AG09319 (cell line): ENCODE results near the gene NOD1.
"Not testable (repeated sequence)": the region's sequence is repeated elsewhere in the genome, so short reads cannot be mapped to it uniquely, and the experiment has no call there.

Experiments
- DNase-seq: peaks from one replicate; pipeline ENCODE4 v3.0.0-alpha.2; 2010; ENCODE audit warnings: low read depth; ENCODE audit errors: extremely low read depth
- TF ChIP-seq, protein P1 (sequence below): IDR thresholded peaks from 2 replicates; pipeline ENCODE4 v1.5.1; 2011; ENCODE audit warnings: low read depth, mild to moderate bottlenecking, inconsistent platforms, low read length, moderate library complexity

Gene NOD1, protein sequence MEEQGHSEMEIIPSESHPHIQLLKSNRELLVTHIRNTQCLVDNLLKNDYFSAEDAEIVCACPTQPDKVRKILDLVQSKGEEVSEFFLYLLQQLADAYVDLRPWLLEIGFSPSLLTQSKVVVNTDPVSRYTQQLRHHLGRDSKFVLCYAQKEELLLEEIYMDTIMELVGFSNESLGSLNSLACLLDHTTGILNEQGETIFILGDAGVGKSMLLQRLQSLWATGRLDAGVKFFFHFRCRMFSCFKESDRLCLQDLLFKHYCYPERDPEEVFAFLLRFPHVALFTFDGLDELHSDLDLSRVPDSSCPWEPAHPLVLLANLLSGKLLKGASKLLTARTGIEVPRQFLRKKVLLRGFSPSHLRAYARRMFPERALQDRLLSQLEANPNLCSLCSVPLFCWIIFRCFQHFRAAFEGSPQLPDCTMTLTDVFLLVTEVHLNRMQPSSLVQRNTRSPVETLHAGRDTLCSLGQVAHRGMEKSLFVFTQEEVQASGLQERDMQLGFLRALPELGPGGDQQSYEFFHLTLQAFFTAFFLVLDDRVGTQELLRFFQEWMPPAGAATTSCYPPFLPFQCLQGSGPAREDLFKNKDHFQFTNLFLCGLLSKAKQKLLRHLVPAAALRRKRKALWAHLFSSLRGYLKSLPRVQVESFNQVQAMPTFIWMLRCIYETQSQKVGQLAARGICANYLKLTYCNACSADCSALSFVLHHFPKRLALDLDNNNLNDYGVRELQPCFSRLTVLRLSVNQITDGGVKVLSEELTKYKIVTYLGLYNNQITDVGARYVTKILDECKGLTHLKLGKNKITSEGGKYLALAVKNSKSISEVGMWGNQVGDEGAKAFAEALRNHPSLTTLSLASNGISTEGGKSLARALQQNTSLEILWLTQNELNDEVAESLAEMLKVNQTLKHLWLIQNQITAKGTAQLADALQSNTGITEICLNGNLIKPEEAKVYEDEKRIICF

DNA sequence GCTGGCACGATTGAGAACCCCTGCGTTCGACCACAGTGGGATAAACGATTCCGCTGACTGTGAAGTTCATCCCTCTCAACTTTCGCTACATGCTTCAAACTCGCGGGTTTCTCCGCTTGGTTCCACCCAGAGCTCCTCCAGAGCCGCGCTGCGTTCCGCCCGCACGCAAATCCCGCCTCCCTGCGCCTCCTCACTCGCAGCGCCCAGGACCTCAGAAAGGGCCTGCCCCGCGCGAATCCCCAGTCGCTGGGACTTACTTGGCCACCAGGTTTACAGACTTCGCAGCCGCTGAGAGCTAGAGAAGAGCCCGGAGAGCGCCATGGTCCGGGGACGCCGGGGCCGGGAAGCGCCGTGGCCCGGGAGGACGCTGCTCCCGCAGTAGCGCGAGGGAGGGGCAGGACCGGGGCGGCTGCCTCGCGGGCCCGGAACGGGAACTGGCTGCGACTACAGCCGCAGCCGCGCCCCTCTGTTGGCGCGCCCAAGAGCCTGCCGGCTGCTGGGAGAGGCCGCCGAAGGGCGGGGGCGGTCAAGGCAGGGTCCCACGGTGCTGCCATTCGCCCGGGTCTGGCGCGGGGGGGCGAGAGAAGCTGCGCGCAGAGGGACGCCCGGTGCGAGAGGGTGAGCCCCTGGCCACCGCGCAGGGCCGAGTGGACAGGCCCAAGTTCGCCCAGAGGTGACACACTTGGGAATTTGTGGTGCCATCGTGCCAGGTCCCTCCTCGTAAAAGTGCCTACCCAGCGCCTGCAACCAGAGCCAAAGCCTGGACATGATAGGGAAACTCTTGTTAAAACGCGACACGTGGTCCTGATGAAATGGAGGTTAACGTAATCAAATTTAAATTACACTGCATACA lies at the start of gene NOD1:
TSS of gene NOD1 (minus strand) at position 436 of the 853 bp plus-strand sequence. CDS start 21,863 bp downstream, outside the sequence.
- TF ChIP-seq, protein P1, sequence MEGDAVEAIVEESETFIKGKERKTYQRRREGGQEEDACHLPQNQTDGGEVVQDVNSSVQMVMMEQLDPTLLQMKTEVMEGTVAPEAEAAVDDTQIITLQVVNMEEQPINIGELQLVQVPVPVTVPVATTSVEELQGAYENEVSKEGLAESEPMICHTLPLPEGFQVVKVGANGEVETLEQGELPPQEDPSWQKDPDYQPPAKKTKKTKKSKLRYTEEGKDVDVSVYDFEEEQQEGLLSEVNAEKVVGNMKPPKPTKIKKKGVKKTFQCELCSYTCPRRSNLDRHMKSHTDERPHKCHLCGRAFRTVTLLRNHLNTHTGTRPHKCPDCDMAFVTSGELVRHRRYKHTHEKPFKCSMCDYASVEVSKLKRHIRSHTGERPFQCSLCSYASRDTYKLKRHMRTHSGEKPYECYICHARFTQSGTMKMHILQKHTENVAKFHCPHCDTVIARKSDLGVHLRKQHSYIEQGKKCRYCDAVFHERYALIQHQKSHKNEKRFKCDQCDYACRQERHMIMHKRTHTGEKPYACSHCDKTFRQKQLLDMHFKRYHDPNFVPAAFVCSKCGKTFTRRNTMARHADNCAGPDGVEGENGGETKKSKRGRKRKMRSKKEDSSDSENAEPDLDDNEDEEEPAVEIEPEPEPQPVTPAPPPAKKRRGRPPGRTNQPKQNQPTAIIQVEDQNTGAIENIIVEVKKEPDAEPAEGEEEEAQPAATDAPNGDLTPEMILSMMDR = no peak; the same call in 1 of the 2 replicates
- no peak for DNase-seq

DNA sequence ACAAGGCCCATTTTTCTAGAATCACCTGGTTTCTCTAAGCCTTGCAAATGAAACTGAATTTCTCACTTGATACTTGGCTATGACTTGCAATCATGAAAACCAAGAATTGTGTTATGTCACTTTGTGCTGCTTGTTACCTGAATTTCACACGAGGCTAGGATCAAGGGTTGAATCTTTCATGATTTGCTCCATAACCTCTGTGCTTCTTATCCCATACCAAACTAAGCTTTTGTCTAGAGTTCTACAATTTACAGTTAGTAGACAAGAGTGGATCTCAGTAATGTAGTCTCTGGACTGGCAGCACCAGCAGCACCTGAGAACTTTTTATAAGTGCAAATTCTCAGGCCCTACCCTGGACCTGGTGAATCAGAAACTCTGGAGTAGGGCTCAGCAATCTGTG lies 48.7 kb upstream of the NOD1 start:
- not testable (repeated sequence) for DNase-seq

- TF ChIP-seq, protein P1 = no peak
- DNase-seq = no peak
Observed at GRCh38 chr7:30526163-30526562, 47.6 kb upstream of the NOD1 start.

GRCh38 chr7:30525429-30525828 lies 46.8 kb upstream of the NOD1 start:
- TF ChIP-seq, protein P1 = no peak
- DNase-seq = no peak

GRCh38 chr7:30524545-30524944 lies 46.0 kb upstream of the NOD1 start:
- TF ChIP-seq, protein P1 = no peak
- no peak for DNase-seq

GRCh38 chr7:30523466-30523865 lies 44.9 kb upstream of the NOD1 start:
- TF ChIP-seq, protein P1 = no peak
- no peak for DNase-seq

DNA sequence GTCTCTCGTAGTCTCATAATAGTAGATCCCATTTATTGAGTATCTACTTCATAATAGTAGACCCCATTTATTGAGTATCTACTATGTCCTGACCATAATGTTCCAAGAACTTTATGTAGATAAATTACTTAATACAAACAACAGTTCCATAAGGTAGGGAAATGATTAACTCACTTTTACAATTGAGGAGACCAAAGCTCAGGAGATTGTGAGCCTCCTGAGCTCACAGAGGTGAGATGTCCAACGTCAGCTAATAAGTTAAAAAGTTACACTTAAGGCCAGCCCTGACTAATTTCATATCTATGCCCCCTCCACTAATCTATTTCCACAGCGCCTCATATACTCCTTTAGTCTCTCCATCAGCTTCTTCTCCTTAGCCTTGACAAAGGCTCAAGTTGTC lies 43.6 kb upstream of the NOD1 start:
- TF ChIP-seq, protein P1 = no peak
- DNase-seq = no peak
